ENCODE data around the gene CHST9.

Gene CHST9

GRCh38 chr18:27057519-27058234, 127.4 kb downstream of the CHST9 start:
- TF ChIP-seq CTCF (IDR thresholded peaks at IDR 0.05; ENCODE audit: extremely low read depth, missing control alignments): no peak
- no peak for DNase-seq (ENCODE audit: low spot score)

- no peak for TF ChIP-seq CTCF (IDR thresholded peaks at IDR 0.05; ENCODE audit: extremely low read depth, missing control alignments)
- no peak for DNase-seq (ENCODE audit: low spot score)
These were observed 130.2 kb downstream of the CHST9 start for GRCh38 chr18:27054926-27055325.

DNA sequence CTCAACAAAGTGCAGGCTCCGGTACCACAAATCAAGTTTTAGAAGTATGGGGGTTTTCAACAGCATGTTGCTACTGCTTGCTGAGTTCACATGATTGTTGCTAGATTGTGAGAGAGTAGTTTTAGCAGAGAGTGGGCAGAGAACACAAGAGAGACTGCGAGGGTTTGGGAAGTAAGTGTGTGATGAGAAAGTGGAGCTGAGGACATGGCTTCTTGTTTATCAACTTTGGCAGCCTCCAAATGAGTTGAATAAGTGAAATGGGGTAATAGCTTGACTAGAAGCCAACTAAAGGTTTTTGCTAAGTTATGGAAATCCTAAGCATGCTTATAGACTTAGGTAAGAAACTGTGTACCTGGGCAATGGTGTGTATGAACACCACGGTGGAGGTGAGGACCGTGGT, 135.1 kb downstream of the CHST9 start:
- no peak for TF ChIP-seq CTCF (IDR thresholded peaks at IDR 0.05; ENCODE audit: extremely low read depth, missing control alignments)
- DNase-seq (ENCODE audit: low spot score): no peak

DNA sequence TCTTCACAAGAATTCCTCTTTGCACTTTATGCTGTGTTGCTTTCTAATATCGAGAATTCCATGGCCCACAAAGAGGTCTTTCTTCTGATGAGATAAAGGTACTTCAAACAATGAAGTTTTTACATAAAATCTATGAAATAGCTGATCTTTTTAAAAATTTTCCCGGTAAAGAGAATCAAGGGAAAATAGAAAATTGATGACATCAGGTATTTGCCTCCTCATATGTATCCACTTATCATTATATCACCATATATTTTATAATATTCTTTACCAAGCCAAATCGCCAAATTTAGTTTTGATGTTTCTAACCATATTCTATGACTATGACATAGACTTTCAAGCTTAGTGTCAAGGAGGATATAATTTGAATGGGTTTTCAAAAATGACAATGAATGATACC, 139.8 kb downstream of the CHST9 start:
- TF ChIP-seq CTCF (IDR thresholded peaks at IDR 0.05; ENCODE audit: extremely low read depth, missing control alignments): no peak
- no peak for DNase-seq (ENCODE audit: low spot score)

GRCh38 chr18:27042177-27042576, 142.9 kb downstream of the CHST9 start:
- no peak for DNase-seq (ENCODE audit: low spot score)
- TF ChIP-seq CTCF (IDR thresholded peaks at IDR 0.05; ENCODE audit: extremely low read depth, missing control alignments): no peak

- TF ChIP-seq CTCF (IDR thresholded peaks at IDR 0.05; ENCODE audit: extremely low read depth, missing control alignments): no peak
- no peak for DNase-seq (ENCODE audit: low spot score)
These were observed 144.3 kb downstream of the CHST9 start for GRCh38 chr18:27040796-27041195.

DNA sequence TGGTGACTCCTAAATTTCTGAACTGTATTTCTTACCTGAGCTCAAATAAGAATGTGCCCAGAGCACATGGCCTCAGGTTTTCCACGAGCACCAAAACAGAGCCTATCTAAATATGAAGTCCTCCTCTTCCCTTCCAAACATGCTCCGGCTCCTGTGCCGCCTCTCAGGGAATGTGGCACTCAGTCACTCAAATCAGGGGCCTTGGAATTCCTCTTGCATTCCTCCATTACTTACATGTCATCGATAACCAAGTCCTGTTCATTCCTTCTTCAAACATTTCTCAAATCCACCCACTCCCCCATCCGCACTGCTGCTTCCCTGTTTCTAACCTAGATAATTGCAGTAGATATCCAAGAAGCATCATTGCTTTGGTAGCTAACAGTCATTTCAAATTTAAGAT, 151.4 kb downstream of the CHST9 start:
- TF ChIP-seq CTCF (IDR thresholded peaks at IDR 0.05; ENCODE audit: extremely low read depth, missing control alignments): no peak
- no peak for DNase-seq (ENCODE audit: low spot score)

All from GM20000 (cell line).